ENCODE measurements around the gene HSPA12B. TPM values are rescaled to one million over a fixed set of nuclear protein-coding genes. Genes with fewer than 3 reads are reported as not detected.

HSPA12B gene
- total RNA-seq, 2 experiments from 2014 or later: not detected

DNA sequence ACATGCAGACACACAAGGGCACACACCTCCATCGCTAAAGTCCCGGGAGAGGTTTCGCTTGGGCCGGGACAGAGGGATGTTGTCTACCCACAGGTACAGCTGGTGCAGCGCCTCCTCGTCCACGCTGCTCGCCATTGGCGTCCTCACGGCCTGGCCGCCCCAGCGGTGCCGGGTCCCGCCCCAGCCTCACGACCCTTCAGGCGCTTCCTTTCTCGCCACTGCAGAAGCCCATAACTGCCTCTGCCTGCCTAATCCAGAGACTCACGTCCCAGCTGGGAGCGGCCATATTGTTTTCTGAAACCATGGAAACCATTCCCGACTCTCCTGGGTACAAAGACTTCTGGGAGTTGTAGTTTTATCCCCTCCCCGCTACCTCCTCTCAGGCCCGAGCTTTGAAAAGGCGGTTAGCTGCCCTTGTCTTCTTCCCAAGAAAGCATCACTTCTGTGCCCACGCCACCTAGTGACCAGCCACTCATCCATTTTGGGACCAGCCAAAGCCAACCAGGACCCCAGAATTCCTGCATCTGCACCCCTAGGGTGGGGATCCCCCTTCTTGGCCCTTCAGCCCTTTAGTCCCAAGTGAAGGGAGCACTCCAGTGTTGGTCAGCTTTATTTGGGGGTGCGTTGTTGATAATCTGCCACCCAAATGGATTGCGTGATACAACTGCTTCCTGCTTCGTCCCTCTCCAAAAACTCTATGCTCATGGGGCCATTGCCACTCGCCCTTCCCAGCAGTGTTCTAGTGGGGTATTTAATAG is 48.8 kb downstream of the HSPA12B start, which contains the start of gene SPEF1:
Gene SPEF1 (minus strand): TSS at position 296 of the 758 bp plus-strand sequence. CDS start 161 bp downstream, at position 135.
- H3K4me1 ChIP-seq (ENCODE audit: insufficient read depth, low read length, poor library complexity, severe bottlenecking): peaks cover 20% of the 10 kb centered on the region
- no peaks in the 10 kb centered on the region for H3K9me2 ChIP-seq (ENCODE audit: insufficient read depth, low read length)
- intact Hi-C loops (cut with micrococcal nuclease; ENCODE audit: unreplicated experiment): loop anchor here (5.0 kb wide), 1 partner anchor 64 kb away; no protein-coding TSS in a partner anchor
- no peaks in the 10 kb centered on the region; the same call in 1 of the 2 replicates for H4K20me1 ChIP-seq (ENCODE audit: insufficient read depth, low read length)
- no peaks in the 10 kb centered on the region for H3K9me3 ChIP-seq (ENCODE audit: low read length)
- H3K27ac ChIP-seq (ENCODE audit: low read depth, low read length, poor library complexity, severe bottlenecking): no peak within 1 kb of the TSS
- ChIA-PET CTCF (ENCODE audit: unreplicated experiment) (no interaction called here), POLR2A (interaction anchor here (0.5 to 1.5 kb wide), 2 partner anchors 13 to 115 kb away, joined by 3 to 4 read pairs; partner anchors contain the start of gene ADISSP)
- no TSS peak for BruUV-seq (replicated peaks)
- no peak within 1 kb of the TSS for H2AFZ ChIP-seq (ENCODE audit: low read length)
- peak; percentile 82 for DNase-seq (ENCODE audit: low spot score)
- peak within 1 kb of the TSS; percentile 83 for H3K4me2 ChIP-seq (ENCODE audit: low read length)
- peaks cover 9% of the 10 kb centered on the region; the same call in 1 of the 2 replicates for H3K79me2 ChIP-seq (ENCODE audit: insufficient read depth, low read depth, low read length)
- H3K36me3 ChIP-seq (ENCODE audit: insufficient read depth, low read length): no peaks in the 10 kb centered on the region; the same call in 1 of the 2 replicates
- H3K4me3 ChIP-seq (ENCODE audit: low read depth, low read length, poor library complexity, severe bottlenecking): peak within 1 kb of the TSS; percentile 63
- no peak for TF ChIP-seq EZH2phosphoT487 (IDR thresholded peaks at IDR 0.05; ENCODE audit: borderline replicate concordance, low read depth, low read length)
- TF ChIP-seq, protein P1, sequence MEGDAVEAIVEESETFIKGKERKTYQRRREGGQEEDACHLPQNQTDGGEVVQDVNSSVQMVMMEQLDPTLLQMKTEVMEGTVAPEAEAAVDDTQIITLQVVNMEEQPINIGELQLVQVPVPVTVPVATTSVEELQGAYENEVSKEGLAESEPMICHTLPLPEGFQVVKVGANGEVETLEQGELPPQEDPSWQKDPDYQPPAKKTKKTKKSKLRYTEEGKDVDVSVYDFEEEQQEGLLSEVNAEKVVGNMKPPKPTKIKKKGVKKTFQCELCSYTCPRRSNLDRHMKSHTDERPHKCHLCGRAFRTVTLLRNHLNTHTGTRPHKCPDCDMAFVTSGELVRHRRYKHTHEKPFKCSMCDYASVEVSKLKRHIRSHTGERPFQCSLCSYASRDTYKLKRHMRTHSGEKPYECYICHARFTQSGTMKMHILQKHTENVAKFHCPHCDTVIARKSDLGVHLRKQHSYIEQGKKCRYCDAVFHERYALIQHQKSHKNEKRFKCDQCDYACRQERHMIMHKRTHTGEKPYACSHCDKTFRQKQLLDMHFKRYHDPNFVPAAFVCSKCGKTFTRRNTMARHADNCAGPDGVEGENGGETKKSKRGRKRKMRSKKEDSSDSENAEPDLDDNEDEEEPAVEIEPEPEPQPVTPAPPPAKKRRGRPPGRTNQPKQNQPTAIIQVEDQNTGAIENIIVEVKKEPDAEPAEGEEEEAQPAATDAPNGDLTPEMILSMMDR (conservative IDR thresholded peaks at IDR 0.05; ENCODE audit: low read length): peak; percentile 68

DNA sequence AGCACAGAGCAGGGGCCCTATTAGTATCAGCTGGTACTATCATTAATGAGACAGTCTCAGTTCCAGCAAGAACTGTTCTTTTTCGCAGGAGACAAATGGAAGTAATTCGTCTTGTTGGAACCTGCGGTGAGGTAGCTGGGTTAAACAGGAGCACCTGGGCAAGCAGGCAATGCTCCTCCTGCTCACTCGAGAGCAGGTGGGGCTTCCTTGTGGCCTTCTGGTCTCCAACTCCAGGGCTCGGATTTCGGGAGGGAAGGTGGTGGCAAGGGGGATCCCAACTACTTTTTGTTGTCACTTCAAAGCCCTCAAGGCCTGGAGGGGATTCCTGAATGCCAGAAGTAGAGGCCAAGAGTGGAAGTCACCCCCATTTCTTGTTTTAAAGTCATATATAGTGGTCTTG is 50.1 kb downstream of the HSPA12B start:
- Histone ChIP-seq H3K9me2 (ENCODE audit: insufficient read depth, low read length) (no peaks in the 10 kb centered on the region), H3K36me3 (ENCODE audit: insufficient read depth, low read length) (no peaks in the 10 kb centered on the region; the same call in 1 of the 2 replicates), H3K27ac (ENCODE audit: low read depth, low read length, poor library complexity, severe bottlenecking) (no peak overlapping the region), H3K4me1 (ENCODE audit: insufficient read depth, low read length, poor library complexity, severe bottlenecking) (peaks cover 24% of the 10 kb centered on the region), H3K79me2 (ENCODE audit: insufficient read depth, low read depth, low read length) (peaks cover 15% of the 10 kb centered on the region; the same call in 1 of the 2 replicates), H2AFZ (ENCODE audit: low read length) (no peak overlapping the region), H3K9me3 (ENCODE audit: low read length) (no peaks in the 10 kb centered on the region), H3K4me2 (ENCODE audit: low read length) (no peak overlapping the region), H4K20me1 (ENCODE audit: insufficient read depth, low read length) (no peaks in the 10 kb centered on the region; the same call in 1 of the 2 replicates), H3K4me3 (ENCODE audit: low read depth, low read length, poor library complexity, severe bottlenecking) (no peak overlapping the region)
- TF ChIP-seq, protein P1 (conservative IDR thresholded peaks at IDR 0.05; ENCODE audit: low read length): no peak
- TF ChIP-seq EZH2phosphoT487 (IDR thresholded peaks at IDR 0.05; ENCODE audit: borderline replicate concordance, low read depth, low read length): no peak
- ChIA-PET POLR2A (interaction anchor here (0.7 kb wide), 1 partner anchor 165 kb away, joined by 3 read pairs; no protein-coding TSS in a partner anchor), CTCF (ENCODE audit: unreplicated experiment) (no interaction called here)
- no TSS peak for BruUV-seq (replicated peaks)
- DNase-seq (ENCODE audit: low spot score): no peak
- intact Hi-C loops (cut with micrococcal nuclease; ENCODE audit: unreplicated experiment): loop anchor here (5.0 kb wide), 1 partner anchor 65 kb away; no protein-coding TSS in a partner anchor

All from OCI-LY7 (cell line).